PC-3 (cell line): Measurements from ENCODE around the gene TOB2. TPM values are rescaled to one million over a fixed set of nuclear protein-coding genes. Genes with fewer than 3 reads are reported as not detected.

ENCODE experiments used
- ATAC-seq: fragments of 200-7000 bp; cut with Tn5 transposase; 2 replicates; pipeline ENCODE4 v1.9.1; 2020; ENCODE audit warnings: mild to moderate bottlenecking, moderate library complexity
- BruUV-seq: library from RNA; stranded (reverse); fragments of 400-500 nt; replicated peaks from 2 replicates; lab custom pipeline; 2021; lab: Mats Ljungman, UMichigan
- CTCF ChIA-PET: fragments of 300-600 bp; sonication (Branson Sonifier 250); formaldehyde crosslinking; loops from one replicate; lab custom pipeline; 2022; ENCODE audit warnings: antibody characterized with exemption; lab: Charles Lee
- POLR2A ChIA-PET: fragments of 300-600 bp; sonication (Branson Sonifier 250); formaldehyde crosslinking; loops from one replicate; lab custom pipeline; 2022; ENCODE audit warnings: antibody characterized with exemption; ENCODE audit not compliant: unreplicated experiment; lab: Charles Lee
- DNase-seq: peaks from one replicate; pipeline ENCODE4 v3.0.0-alpha.2; 2015
- H2AFZ ChIP-seq: fragments of 300-600 bp; sonication (generic); 2 replicates; pipeline ENCODE4 v1.6.0; 2016; ENCODE audit warnings: antibody characterized with exemption, low read length
- H3F3A ChIP-seq: fragments of 300-600 bp; sonication (generic); one replicate; pipeline ENCODE4 v1.6.0; 2017; ENCODE audit warnings: antibody characterized with exemption, low read length, control low read depth, mild to moderate bottlenecking; ENCODE audit not compliant: unreplicated experiment
- H3K27ac ChIP-seq: fragments of 300-600 bp; sonication (generic); 2 replicates; pipeline ENCODE4 v1.5.1; 2016; ENCODE audit warnings: mild to moderate bottlenecking, low read length
- H3K27me3 ChIP-seq: fragments of 300-600 bp; sonication (generic); 2 replicates; pipeline ENCODE4 v1.6.1; 2016; ENCODE audit warnings: low read length, mixed read lengths
- H3K36me3 ChIP-seq: fragments of 300-600 bp; sonication (generic); 2 replicates; pipeline ENCODE4 v1.6.1; 2016; ENCODE audit warnings: low read depth, mixed run types, low read length, mixed read lengths
- H3K4me1 ChIP-seq: fragments of 300-600 bp; sonication (generic); 2 replicates; pipeline ENCODE4 v1.5.1; 2016; ENCODE audit warnings: low read length; ENCODE audit not compliant: insufficient read depth
- H3K4me2 ChIP-seq: fragments of 300-600 bp; sonication (generic); 2 replicates; pipeline ENCODE4 v1.6.0; 2016; ENCODE audit warnings: low read length
- H3K4me3 ChIP-seq: fragments of 300-600 bp; sonication (generic); 2 replicates; pipeline ENCODE4 v1.5.1; 2016; ENCODE audit warnings: mild to moderate bottlenecking, low read length, mixed read lengths
- H3K79me2 ChIP-seq: fragments of 300-600 bp; sonication (generic); 2 replicates; pipeline ENCODE4 v1.6.1; 2017; ENCODE audit warnings: low read length, mixed read lengths
- H3K9ac ChIP-seq: fragments of 300-600 bp; sonication (generic); 2 replicates; pipeline ENCODE4 v1.6.0; 2016; ENCODE audit warnings: mild to moderate bottlenecking, low read length
- H3K9me2 ChIP-seq: fragments of 300-600 bp; sonication (generic); replicated peaks from 2 replicates; pipeline ENCODE4 v1.6.1; 2016; ENCODE audit warnings: mixed run types, low read length, mixed read lengths
- H3K9me3 ChIP-seq: fragments of 300-600 bp; sonication (generic); 2 replicates; pipeline ENCODE4 v1.6.1; 2016; ENCODE audit warnings: low read length, mixed read lengths
- H4K20me1 ChIP-seq: fragments of 300-600 bp; sonication (generic); 2 replicates; pipeline ENCODE4 v1.6.1; 2016; ENCODE audit warnings: low read length, mixed read lengths
- EZH2 ChIP-seq: fragments of 300-600 bp; sonication (generic); IDR thresholded peaks from one replicate; pipeline ENCODE4 v1.6.1; 2017; ENCODE audit warnings: antibody characterized with exemption, mild to moderate bottlenecking, low read length; ENCODE audit not compliant: unreplicated experiment
- EZH2phosphoT487 ChIP-seq: fragments of 300-600 bp; sonication (generic); IDR thresholded peaks from 2 replicates; pipeline ENCODE4 v1.6.1; 2018; ENCODE audit warnings: mild to moderate bottlenecking, antibody characterized with exemption, low read length, borderline replicate concordance
- intact Hi-C: fragments of 100-400 bp; cut with micrococcal nuclease; formaldehyde crosslinking; loops from 2 replicates; pipeline ENCODE4 v1.9.0; 2023
- total RNA-seq: library from RNA; depleted of rRNA; stranded (reverse); fragments of >200 nt; gene quantifications from 2 replicates; pipeline ENCODE4 v1.2.3, GENCODE V29; 2014
- TF ChIP-seq, protein P1 (sequence below): fragments of 300-600 bp; sonication (generic); conservative IDR thresholded peaks from 2 replicates; pipeline ENCODE4 v1.5.1; 2017; ENCODE audit warnings: antibody characterized with exemption, low read depth, mild to moderate bottlenecking, low read length

The TOB2 gene
- total RNA-seq, 1 experiment from 2014 or later, result 12.8 TPM

DNA sequence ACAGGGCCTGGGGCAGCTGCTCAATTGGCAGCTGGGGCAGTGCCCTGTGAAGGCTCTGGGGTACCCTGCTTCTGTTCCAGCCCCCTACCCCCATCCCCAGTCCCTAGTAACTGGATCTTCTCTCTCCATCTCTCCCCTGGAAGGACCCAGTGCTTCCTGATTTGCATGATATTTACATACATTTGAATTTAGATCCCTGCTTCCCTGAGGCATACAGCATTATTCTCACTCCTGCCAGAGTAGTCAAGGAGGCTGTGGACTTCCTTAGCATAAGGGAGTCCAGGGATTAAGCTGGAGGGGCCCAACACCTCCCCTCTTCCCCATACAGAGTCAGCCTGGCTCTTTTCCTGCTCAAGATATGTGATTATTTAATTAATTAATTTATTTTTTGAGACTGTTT lies 40.2 kb downstream of the TOB2 start:
- TF ChIP-seq EZH2phosphoT487, result no peak
- no peak for TF ChIP-seq EZH2
- TF ChIP-seq, protein P1, sequence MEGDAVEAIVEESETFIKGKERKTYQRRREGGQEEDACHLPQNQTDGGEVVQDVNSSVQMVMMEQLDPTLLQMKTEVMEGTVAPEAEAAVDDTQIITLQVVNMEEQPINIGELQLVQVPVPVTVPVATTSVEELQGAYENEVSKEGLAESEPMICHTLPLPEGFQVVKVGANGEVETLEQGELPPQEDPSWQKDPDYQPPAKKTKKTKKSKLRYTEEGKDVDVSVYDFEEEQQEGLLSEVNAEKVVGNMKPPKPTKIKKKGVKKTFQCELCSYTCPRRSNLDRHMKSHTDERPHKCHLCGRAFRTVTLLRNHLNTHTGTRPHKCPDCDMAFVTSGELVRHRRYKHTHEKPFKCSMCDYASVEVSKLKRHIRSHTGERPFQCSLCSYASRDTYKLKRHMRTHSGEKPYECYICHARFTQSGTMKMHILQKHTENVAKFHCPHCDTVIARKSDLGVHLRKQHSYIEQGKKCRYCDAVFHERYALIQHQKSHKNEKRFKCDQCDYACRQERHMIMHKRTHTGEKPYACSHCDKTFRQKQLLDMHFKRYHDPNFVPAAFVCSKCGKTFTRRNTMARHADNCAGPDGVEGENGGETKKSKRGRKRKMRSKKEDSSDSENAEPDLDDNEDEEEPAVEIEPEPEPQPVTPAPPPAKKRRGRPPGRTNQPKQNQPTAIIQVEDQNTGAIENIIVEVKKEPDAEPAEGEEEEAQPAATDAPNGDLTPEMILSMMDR, result no peak

DNA sequence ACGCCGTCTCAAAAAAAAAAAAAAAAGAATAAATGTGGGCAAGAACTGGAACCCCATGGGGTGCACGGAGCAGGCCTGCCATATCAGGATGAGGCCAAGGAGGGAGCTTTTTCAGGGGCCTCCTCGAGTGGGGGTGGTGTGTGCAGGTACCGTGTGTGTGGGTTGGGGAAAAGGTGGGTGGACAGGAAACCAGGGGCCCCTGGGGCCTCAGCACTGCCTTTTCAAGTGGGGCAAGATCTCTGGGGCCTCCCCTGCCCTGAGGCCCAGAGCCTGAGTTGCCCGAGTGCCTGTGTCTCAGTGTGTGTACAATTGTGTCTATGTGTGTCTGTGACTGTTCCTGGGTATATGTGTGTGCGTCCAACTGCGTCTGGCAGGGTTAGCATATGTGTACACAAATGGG lies 41.0 kb downstream of the TOB2 start:
- BruUV-seq, result no TSS peak
- Histone ChIP-seq H3K9me2 (no peaks in the 10 kb centered on the region), H3K9me3 (no peaks in the 10 kb centered on the region), H4K20me1 (no peaks in the 10 kb centered on the region), H3K9ac (no peak overlapping the region), H3K27me3 (no peaks in the 10 kb centered on the region), H3F3A (no peaks in the 10 kb centered on the region), H3K4me1 (peaks cover 15% of the 10 kb centered on the region), H3K4me2 (no peak overlapping the region), H3K79me2 (no peaks in the 10 kb centered on the region), H3K4me3 (no peak overlapping the region), H2AFZ (no peak overlapping the region), H3K27ac (no peak overlapping the region), H3K36me3 (no peaks in the 10 kb centered on the region)
- ATAC-seq, result no peak
- POLR2A ChIA-PET, result no interaction called here
- intact Hi-C loops, result no loop called here
- DNase-seq, result no peak
- TF ChIP-seq EZH2phosphoT487 (no peak), EZH2 (no peak)
- TF ChIP-seq, protein P1, result no peak
- CTCF ChIA-PET, result no interaction called here

More for the DNA sequence above, 40.2 kb downstream of the TOB2 start:
- ATAC-seq (no peak), DNase-seq (no peak)
- intact Hi-C loops, result no loop called here
- POLR2A ChIA-PET, result no interaction called here
- Histone ChIP-seq H4K20me1 (no peaks in the 10 kb centered on the region), H3K4me1 (peaks cover 15% of the 10 kb centered on the region), H3K9me2 (no peaks in the 10 kb centered on the region), H3K4me2 (no peak overlapping the region), H2AFZ (no peak overlapping the region), H3K27me3 (no peaks in the 10 kb centered on the region), H3K27ac (no peak overlapping the region), H3K9me3 (no peaks in the 10 kb centered on the region), H3F3A (no peaks in the 10 kb centered on the region), H3K79me2 (no peaks in the 10 kb centered on the region), H3K9ac (no peak overlapping the region), H3K36me3 (no peaks in the 10 kb centered on the region), H3K4me3 (no peak overlapping the region)
- BruUV-seq, result no TSS peak
- CTCF ChIA-PET, result interaction anchor here (0.6 kb wide), 1 partner anchor 191 kb away, joined by 5 read pairs; no protein-coding TSS in a partner anchor
